Measurements from ENCODE around the gene PIK3IP1.

GRCh38 chr22:31333641-31334040 is 41.4 kb upstream of the PIK3IP1 start:
- TF ChIP-seq CTCF (conservative IDR thresholded peaks at IDR 0.05; ENCODE audit: low read length) (no peak), EZH2phosphoT487 (IDR thresholded peaks at IDR 0.05; ENCODE audit: borderline replicate concordance) (no peak)
